ENCODE data around the gene CHKA.

GRCh38 chr11:68052137-68052873 lies 68.9 kb downstream of the CHKA start:
- TF ChIP-seq POLR2A (IDR thresholded peaks at IDR 0.05) = peak in 1 of 3 donors; percentile 2
- TF ChIP-seq, protein P1, sequence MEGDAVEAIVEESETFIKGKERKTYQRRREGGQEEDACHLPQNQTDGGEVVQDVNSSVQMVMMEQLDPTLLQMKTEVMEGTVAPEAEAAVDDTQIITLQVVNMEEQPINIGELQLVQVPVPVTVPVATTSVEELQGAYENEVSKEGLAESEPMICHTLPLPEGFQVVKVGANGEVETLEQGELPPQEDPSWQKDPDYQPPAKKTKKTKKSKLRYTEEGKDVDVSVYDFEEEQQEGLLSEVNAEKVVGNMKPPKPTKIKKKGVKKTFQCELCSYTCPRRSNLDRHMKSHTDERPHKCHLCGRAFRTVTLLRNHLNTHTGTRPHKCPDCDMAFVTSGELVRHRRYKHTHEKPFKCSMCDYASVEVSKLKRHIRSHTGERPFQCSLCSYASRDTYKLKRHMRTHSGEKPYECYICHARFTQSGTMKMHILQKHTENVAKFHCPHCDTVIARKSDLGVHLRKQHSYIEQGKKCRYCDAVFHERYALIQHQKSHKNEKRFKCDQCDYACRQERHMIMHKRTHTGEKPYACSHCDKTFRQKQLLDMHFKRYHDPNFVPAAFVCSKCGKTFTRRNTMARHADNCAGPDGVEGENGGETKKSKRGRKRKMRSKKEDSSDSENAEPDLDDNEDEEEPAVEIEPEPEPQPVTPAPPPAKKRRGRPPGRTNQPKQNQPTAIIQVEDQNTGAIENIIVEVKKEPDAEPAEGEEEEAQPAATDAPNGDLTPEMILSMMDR (IDR thresholded peaks at IDR 0.05) = no peak

All from body of pancreas (tissue), 4 donors.